CD14-positive monocyte (primary cell): Measurements from ENCODE around the gene TTC32. TPM values are rescaled to one million over a fixed set of nuclear protein-coding genes. Genes with fewer than 3 reads are reported as not detected.

ENCODE experiments used
- DNase-seq, 3 donors: peaks; one replicate each; pipeline ENCODE4 v3.0.0-alpha.2; 2011 to 2022
- H2AFZ ChIP-seq: 2 replicates; pipeline ENCODE4 v1.6.0; 2012; ENCODE audit warnings: mild to moderate bottlenecking, low read depth, low read length, inconsistent platforms; ENCODE audit not compliant: insufficient read depth, poor library complexity, severe bottlenecking
- H3K27ac ChIP-seq, 2 donors: 1 replicate in 1 of 2; 2 replicates in 1 of 2; pipeline ENCODE4 v1.5.1; 2012 to 2013; ENCODE audit warnings: low read length in 2 of 2, control low read depth in 1 of 2, inconsistent platforms in 1 of 2, low read depth in 1 of 2, mild to moderate bottlenecking in 1 of 2
- H3K27me3 ChIP-seq, 2 donors: one replicate each; pipeline versions ENCODE4 v1.6.0 to v1.6.1; 2011 to 2013; ENCODE audit warnings: low read length in 2 of 2; ENCODE audit not compliant: control insufficient read depth in 2 of 2, insufficient read depth in 2 of 2
- H3K36me3 ChIP-seq, 2 donors: replicated peaks in 1 of 2; 1 replicate in 1 of 2; 2 replicates in 1 of 2; pipeline versions ENCODE4 v1.5.1 to v1.6.1; 2012 to 2013; ENCODE audit warnings: low read length in 2 of 2, control low read depth in 1 of 2, inconsistent platforms in 1 of 2, mild to moderate bottlenecking in 1 of 2; ENCODE audit not compliant: insufficient read depth in 2 of 2, control insufficient read depth in 1 of 2
- H3K4me1 ChIP-seq, 2 donors: 1 replicate in 1 of 2; 2 replicates in 1 of 2; pipeline versions ENCODE4 v1.5.1 to v1.6.1; 2012 to 2013; ENCODE audit warnings: low read length in 2 of 2, control low read depth in 1 of 2, inconsistent platforms in 1 of 2, mild to moderate bottlenecking in 1 of 2, moderate library complexity in 1 of 2; ENCODE audit not compliant: insufficient read depth in 2 of 2, control insufficient read depth in 1 of 2
- H3K4me2 ChIP-seq: replicated peaks from 2 replicates; pipeline ENCODE3; 2012; ENCODE audit warnings: low read length, moderate library complexity, mild to moderate bottlenecking; ENCODE audit not compliant: poor library complexity, severe bottlenecking; ENCODE audit errors: extremely low read depth
- H3K4me3 ChIP-seq, 3 experiments: fragments of 200-600 bp in 1 of 3; sonication (generic) in 1 of 3; replicated peaks in 1 of 3; 1 replicate in 2 of 3; 2 replicates in 1 of 3; pipeline ENCODE4 v1.5.1; 2011 to 2013; ENCODE audit warnings: low read length in 3 of 3, mild to moderate bottlenecking in 3 of 3, control low read depth in 2 of 3, low read depth in 2 of 3, inconsistent platforms in 1 of 3, moderate library complexity in 1 of 3
- H3K79me2 ChIP-seq: 2 replicates; pipeline ENCODE4 v1.6.0; 2012; ENCODE audit warnings: mild to moderate bottlenecking, control low read depth, inconsistent platforms, low read length, moderate library complexity; ENCODE audit not compliant: insufficient read depth
- H3K9ac ChIP-seq: 2 replicates; pipeline ENCODE4 v1.6.0; 2017; ENCODE audit warnings: low read length, mild to moderate bottlenecking; ENCODE audit not compliant: insufficient read depth, poor library complexity, severe bottlenecking
- H3K9me3 ChIP-seq, 2 donors: replicated peaks in 1 of 2; 1 replicate in 1 of 2; 2 replicates in 1 of 2; pipeline versions ENCODE4 v1.5.1 to v1.6.1; 2012 to 2013; ENCODE audit warnings: low read length in 2 of 2, control low read depth in 1 of 2; ENCODE audit not compliant: control insufficient read depth in 1 of 2, insufficient read depth in 1 of 2
- H4K20me1 ChIP-seq: 2 replicates; pipeline ENCODE4 v1.6.0; 2012; ENCODE audit warnings: mild to moderate bottlenecking, low read length, control low read depth, moderate library complexity; ENCODE audit not compliant: insufficient read depth
- H3K27ac Mint-ChIP-seq, 7 donors: one replicate each; pipeline ENCODE4 v1.8.0; 2020; ENCODE audit warnings: mild to moderate bottlenecking in 7 of 7, mixed read lengths in 7 of 7, moderate library complexity in 6 of 7, inconsistent platforms in 2 of 7
- H3K27me3 Mint-ChIP-seq, 3 donors: one replicate each; pipeline ENCODE4 v1.8.0; 2021 to 2022; ENCODE audit warnings: low read depth in 3 of 3, mild to moderate bottlenecking in 3 of 3, mixed read lengths in 3 of 3, moderate library complexity in 3 of 3, inconsistent platforms in 1 of 3
- H3K36me3 Mint-ChIP-seq, 2 donors: one replicate each; pipeline ENCODE4 v1.8.0; 2020; ENCODE audit warnings: mixed read lengths in 2 of 2, inconsistent platforms in 1 of 2, mild to moderate bottlenecking in 1 of 2
- H3K4me1 Mint-ChIP-seq: one replicate; pipeline ENCODE4 v1.8.0; 2020; ENCODE audit warnings: mild to moderate bottlenecking, mixed read lengths
- H3K4me3 Mint-ChIP-seq, 2 donors: one replicate each; pipeline ENCODE4 v1.8.0; 2020; ENCODE audit warnings: mild to moderate bottlenecking in 2 of 2, mixed read lengths in 2 of 2, moderate library complexity in 1 of 2
- H3K9me3 Mint-ChIP-seq, 7 donors: one replicate each; pipeline ENCODE4 v1.8.0; 2020 to 2022; ENCODE audit warnings: mixed read lengths in 7 of 7, mild to moderate bottlenecking in 6 of 7, moderate library complexity in 6 of 7, inconsistent platforms in 2 of 7
- WGBS: methylation state at CpG from one replicate; pipeline ENCODE4 v1.1.5; 2013; ENCODE audit warnings: missing lambda C conversion rate; ENCODE audit not compliant: insufficient coverage; 5-methylcytosine and 5-hydroxymethylcytosine counted together
- intact Hi-C, 2 donors: fragments of 100-400 bp; cut with micrococcal nuclease; formaldehyde crosslinking; loops; one replicate each; pipeline versions ENCODE4 v1.15.0 to v1.15.1; 2023
- polyA plus RNA-seq, 3 donors: library from polyadenylated mRNA; depleted of rRNA in 1 of 3; unstranded in 2 of 3; stranded (reverse) in 1 of 3; fragments of 300-500 nt in 2 of 3; fragments of >200 nt in 1 of 3; fragmentation: Illumina TruSeq in 2 of 3; gene quantifications; 1 replicate in 2 of 3; 2 replicates in 1 of 3; pipeline ENCODE4 v1.2.3, GENCODE V29; 2012 to 2021
- TF ChIP-seq, protein P1 (sequence below): fragments of 200-600 bp; IDR thresholded peaks from one replicate; pipeline ENCODE4 v1.8.0; 2022; ENCODE audit warnings: antibody characterized with exemption, mild to moderate bottlenecking

TTC32 gene
- polyA plus RNA-seq, 3 donors: 17.6 to 27.7 (median 20.1) TPM

DNA sequence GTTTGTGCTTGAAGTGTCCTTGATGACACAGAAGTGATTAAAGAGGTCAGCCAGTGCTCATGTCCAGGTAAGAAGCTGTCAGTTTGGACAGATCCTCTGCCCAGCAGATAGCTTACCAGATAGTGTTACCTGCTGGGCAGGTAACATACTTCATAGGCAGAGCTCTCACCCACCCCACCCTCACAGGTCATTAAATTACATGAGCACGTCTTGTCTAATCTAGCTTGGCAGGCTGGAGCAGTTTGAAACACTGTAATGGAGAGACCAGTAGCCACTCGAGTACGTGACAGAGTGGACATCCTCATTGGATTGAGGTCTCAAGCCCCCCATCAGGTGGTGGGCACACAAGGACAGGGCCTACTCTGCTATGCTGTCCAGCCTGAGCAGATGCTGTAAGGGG is 27.1 kb downstream of the TTC32 start:
- Histone ChIP-seq H3K27me3 (no peaks in the 10 kb centered on the region), H3K9ac (no peak overlapping the region), H3K4me1 (no peaks in the 10 kb centered on the region), H3K4me2 (no peak overlapping the region), H3K27ac (no peak overlapping the region), H4K20me1 (no peaks in the 10 kb centered on the region), H3K79me2 (no peaks in the 10 kb centered on the region), H2AFZ (no peak overlapping the region), H3K4me3 (no peak overlapping the region), H3K36me3 (peaks cover 0 to 3% of the 10 kb centered on the region in 2 donors), H3K9me3 (no peaks in the 10 kb centered on the region)
- Mint-ChIP-seq H3K36me3 (peaks cover 4 to 20% of the 10 kb centered on the region in 2 donors), H3K4me1 (peaks cover 4% of the 10 kb centered on the region), H3K27me3 (peaks cover 2 to 4% (median 2%) of the 10 kb centered on the region in 3 donors), H3K27ac (no peak overlapping the region), H3K9me3 (peaks cover 0 to 14% (median 0%) of the 10 kb centered on the region in 7 donors), H3K4me3 (no peak overlapping the region)
- intact Hi-C loops: no loop called here
- DNase-seq: no peak
- WGBS: 96% methylated on average over 3 of the region's 3 CpGs
- TF ChIP-seq, protein P1, sequence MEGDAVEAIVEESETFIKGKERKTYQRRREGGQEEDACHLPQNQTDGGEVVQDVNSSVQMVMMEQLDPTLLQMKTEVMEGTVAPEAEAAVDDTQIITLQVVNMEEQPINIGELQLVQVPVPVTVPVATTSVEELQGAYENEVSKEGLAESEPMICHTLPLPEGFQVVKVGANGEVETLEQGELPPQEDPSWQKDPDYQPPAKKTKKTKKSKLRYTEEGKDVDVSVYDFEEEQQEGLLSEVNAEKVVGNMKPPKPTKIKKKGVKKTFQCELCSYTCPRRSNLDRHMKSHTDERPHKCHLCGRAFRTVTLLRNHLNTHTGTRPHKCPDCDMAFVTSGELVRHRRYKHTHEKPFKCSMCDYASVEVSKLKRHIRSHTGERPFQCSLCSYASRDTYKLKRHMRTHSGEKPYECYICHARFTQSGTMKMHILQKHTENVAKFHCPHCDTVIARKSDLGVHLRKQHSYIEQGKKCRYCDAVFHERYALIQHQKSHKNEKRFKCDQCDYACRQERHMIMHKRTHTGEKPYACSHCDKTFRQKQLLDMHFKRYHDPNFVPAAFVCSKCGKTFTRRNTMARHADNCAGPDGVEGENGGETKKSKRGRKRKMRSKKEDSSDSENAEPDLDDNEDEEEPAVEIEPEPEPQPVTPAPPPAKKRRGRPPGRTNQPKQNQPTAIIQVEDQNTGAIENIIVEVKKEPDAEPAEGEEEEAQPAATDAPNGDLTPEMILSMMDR: no peak

DNA sequence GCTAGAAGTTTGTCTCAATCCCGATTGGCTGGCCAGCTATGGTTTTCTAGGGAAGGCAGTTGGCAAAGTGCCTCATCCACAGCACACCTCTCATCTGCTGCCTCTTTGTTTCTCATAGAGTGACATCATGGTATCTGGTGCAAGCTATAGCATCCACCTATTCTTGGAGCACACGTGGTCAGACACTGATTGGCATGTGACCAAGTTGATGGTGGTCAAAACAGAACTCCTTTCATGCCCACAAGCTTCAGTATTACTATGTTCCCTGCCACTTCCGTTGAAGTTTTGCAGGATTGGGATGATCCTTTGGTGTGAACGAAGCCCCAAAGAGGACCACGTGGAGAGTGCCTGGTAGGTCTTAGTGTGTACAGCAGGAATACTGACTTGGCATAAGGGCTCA is 28.8 kb downstream of the TTC32 start:
- Histone ChIP-seq H3K4me2 (no peak overlapping the region), H2AFZ (no peak overlapping the region), H4K20me1 (no peaks in the 10 kb centered on the region), H3K27ac (no peak overlapping the region), H3K9ac (no peak overlapping the region), H3K4me3 (no peak overlapping the region), H3K27me3 (no peaks in the 10 kb centered on the region), H3K9me3 (no peaks in the 10 kb centered on the region), H3K4me1 (peaks cover 13 to 15% of the 10 kb centered on the region in 2 donors), H3K79me2 (no peaks in the 10 kb centered on the region), H3K36me3 (peaks cover 0 to 3% of the 10 kb centered on the region in 2 donors)
- peaks cover 2 to 21% (median 5%) of the 10 kb centered on the region in 3 donors for H3K27me3 Mint-ChIP-seq
- TF ChIP-seq, protein P1: no peak
- intact Hi-C loops: no loop called here
- H3K9me3 Mint-ChIP-seq: peaks cover 0 to 8% (median 0%) of the 10 kb centered on the region in 7 donors
- peaks cover 0 to 14% of the 10 kb centered on the region in 2 donors for H3K36me3 Mint-ChIP-seq
- no peak overlapping the region for H3K27ac Mint-ChIP-seq
- 90% methylated on average over 2 of the region's 5 CpGs for WGBS
- H3K4me3 Mint-ChIP-seq: no peak overlapping the region
- no peak for DNase-seq
- H3K4me1 Mint-ChIP-seq: peaks cover 18% of the 10 kb centered on the region
